ENCODE results near the gene TET2.
A peak's percentile ranks its signal among the peaks of the same experiment; 100 is the strongest.

The TET2 gene

GRCh38 chr4:105145156-105145902 lies 1.3 kb upstream of the TET2 start:
- Histone ChIP-seq H3K4me1 (ENCODE audit: control insufficient read depth, insufficient read depth, low read length) (peaks cover 7% of the 10 kb centered on the region), H3K9ac (ENCODE audit: low read depth, low read length) (no peak overlapping the region), H3K4me3 (ENCODE audit: low read depth, low read length) (peak overlapping the region; percentile 84), H3K9me3 (ENCODE audit: control insufficient read depth, insufficient read depth, low read length) (no peaks in the 10 kb centered on the region), H3K36me3 (ENCODE audit: control insufficient read depth, insufficient read depth, low read length) (no peaks in the 10 kb centered on the region), H3K27me3 (ENCODE audit: control insufficient read depth, insufficient read depth, low read length) (peaks cover 88% of the 10 kb centered on the region)

DNA sequence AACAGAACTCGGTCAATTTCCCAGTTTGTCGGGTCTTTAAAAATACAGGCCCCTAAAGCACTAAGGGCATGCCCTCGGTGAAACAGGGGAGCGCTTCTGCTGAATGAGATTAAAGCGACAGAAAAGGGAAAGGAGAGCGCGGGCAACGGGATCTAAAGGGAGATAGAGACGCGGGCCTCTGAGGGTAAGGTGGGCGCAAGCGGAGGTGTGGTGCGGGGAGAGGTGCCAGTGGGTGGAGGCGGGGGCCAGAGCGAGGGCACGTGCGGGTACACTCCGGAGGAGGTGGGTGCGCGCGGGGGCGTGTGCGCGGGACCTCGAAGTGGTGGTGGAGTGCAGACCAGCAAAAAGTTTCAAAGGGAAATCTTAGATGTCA lies 787 bp upstream of the TET2 start:
- Histone ChIP-seq H3K9me3 (ENCODE audit: control insufficient read depth, insufficient read depth, low read length) (no peaks in the 10 kb centered on the region), H3K36me3 (ENCODE audit: control insufficient read depth, insufficient read depth, low read length) (no peaks in the 10 kb centered on the region), H3K4me3 (ENCODE audit: low read depth, low read length) (peak overlapping the region; percentile 84), H3K9ac (ENCODE audit: low read depth, low read length) (no peak overlapping the region), H3K27me3 (ENCODE audit: control insufficient read depth, insufficient read depth, low read length) (peaks cover 90% of the 10 kb centered on the region), H3K4me1 (ENCODE audit: control insufficient read depth, insufficient read depth, low read length) (peaks cover 7% of the 10 kb centered on the region)

DNA sequence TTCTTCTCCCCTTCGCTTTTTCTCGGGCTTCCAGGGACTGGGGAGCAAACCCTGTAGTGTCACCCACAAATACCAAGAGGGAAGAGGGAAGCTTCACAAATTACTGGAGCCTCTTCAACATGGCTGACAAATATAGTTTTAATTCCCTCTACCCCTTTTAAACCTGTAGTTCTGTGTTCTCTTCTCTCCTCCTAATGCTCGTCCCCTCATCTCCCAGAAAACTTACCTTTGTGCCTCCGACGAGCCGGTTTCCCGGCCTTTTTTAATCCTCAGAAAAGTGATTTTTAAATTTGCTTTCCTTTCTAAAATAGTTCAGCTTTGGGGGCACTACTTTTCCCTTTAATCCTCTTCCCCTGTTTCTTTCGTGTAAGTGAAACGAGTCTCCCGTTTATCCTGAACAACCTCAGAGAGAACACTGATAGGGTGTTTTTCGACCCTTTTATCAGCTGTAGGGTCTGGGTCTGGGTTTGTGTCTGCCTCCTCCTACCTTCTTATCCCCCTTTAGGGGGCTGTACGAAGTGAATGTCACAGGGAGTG lies 408 bp downstream of the TET2 start:
- Histone ChIP-seq H3K27me3 (ENCODE audit: control insufficient read depth, insufficient read depth, low read length) (peaks cover 81% of the 10 kb centered on the region), H3K4me3 (ENCODE audit: low read depth, low read length) (peak overlapping the region; percentile 84), H3K36me3 (ENCODE audit: control insufficient read depth, insufficient read depth, low read length) (no peaks in the 10 kb centered on the region), H3K9me3 (ENCODE audit: control insufficient read depth, insufficient read depth, low read length) (no peaks in the 10 kb centered on the region), H3K4me1 (ENCODE audit: control insufficient read depth, insufficient read depth, low read length) (peaks cover 7% of the 10 kb centered on the region), H3K9ac (ENCODE audit: low read depth, low read length) (peak overlapping the region; percentile 74)

DNA sequence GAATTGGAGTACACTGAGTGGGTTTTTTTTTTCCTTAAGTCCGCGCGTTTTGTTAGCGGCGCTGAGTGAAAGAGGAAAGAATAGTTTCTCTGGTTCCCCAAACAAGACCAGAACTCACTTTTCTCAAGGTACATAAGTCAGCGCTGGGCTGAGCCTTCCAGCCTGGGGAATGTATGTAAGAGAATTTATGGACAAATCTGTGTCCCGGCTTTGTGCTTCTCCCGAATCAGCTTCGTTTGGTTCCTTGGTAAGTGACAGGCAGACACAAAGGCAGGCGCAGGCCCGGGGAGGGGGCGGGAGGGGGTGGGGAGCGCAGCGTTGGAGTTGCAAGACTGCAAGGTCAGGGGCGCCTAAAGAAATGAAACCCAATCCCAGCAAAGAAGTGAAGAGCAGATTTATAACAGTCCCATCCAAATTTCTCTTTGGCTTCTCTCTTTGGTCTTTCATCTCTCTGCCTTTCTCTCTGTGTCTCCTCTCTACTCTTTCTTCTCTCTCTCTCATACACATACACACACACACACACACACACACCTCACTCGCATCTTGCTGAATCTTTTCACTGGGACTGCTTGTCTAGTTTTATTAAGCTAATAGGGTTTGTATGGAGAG lies 981 bp downstream of the TET2 start:
- H3K4me1 ChIP-seq (ENCODE audit: control insufficient read depth, insufficient read depth, low read length): peaks cover 7% of the 10 kb centered on the region
- peak overlapping the region; percentile 84 for H3K4me3 ChIP-seq (ENCODE audit: low read depth, low read length)
- peak overlapping the region; percentile 74 for H3K9ac ChIP-seq (ENCODE audit: low read depth, low read length)
- H3K9me3 ChIP-seq (ENCODE audit: control insufficient read depth, insufficient read depth, low read length): no peaks in the 10 kb centered on the region
- H3K27me3 ChIP-seq (ENCODE audit: control insufficient read depth, insufficient read depth, low read length): peaks cover 76% of the 10 kb centered on the region
- H3K36me3 ChIP-seq (ENCODE audit: control insufficient read depth, insufficient read depth, low read length): no peaks in the 10 kb centered on the region

DNA sequence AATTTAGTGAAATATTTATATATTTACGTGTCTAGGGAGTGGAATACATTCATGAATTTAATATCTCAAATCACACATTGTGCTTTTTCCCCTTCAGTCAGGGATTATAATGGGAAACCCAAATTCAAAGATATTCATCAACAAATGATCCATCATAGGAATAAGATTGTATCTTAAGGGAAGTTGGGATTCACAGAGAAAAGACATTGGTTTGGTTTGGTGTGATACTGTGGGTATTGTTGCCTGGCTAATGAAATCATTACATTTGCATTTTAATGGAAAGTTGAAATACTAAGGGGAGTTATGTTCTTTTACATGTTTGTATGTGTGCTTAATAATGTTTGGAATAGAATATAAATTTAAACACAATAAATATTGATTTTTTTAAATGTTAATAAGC lies 1.7 kb downstream of the TET2 start:
- Histone ChIP-seq H3K36me3 (ENCODE audit: control insufficient read depth, insufficient read depth, low read length) (no peaks in the 10 kb centered on the region), H3K4me3 (ENCODE audit: low read depth, low read length) (no peak overlapping the region), H3K9me3 (ENCODE audit: control insufficient read depth, insufficient read depth, low read length) (no peaks in the 10 kb centered on the region), H3K27me3 (ENCODE audit: control insufficient read depth, insufficient read depth, low read length) (peaks cover 72% of the 10 kb centered on the region), H3K9ac (ENCODE audit: low read depth, low read length) (no peak overlapping the region), H3K4me1 (ENCODE audit: control insufficient read depth, insufficient read depth, low read length) (peaks cover 7% of the 10 kb centered on the region)

GRCh38 chr4:105148776-105149175 lies 2.1 kb downstream of the TET2 start:
- peaks cover 7% of the 10 kb centered on the region for H3K4me1 ChIP-seq (ENCODE audit: control insufficient read depth, insufficient read depth, low read length)
- no peaks in the 10 kb centered on the region for H3K9me3 ChIP-seq (ENCODE audit: control insufficient read depth, insufficient read depth, low read length)
- peaks cover 72% of the 10 kb centered on the region for H3K27me3 ChIP-seq (ENCODE audit: control insufficient read depth, insufficient read depth, low read length)
- no peak overlapping the region for H3K9ac ChIP-seq (ENCODE audit: low read depth, low read length)
- H3K36me3 ChIP-seq (ENCODE audit: control insufficient read depth, insufficient read depth, low read length): no peaks in the 10 kb centered on the region
- H3K4me3 ChIP-seq (ENCODE audit: low read depth, low read length): no peak overlapping the region

GRCh38 chr4:105149771-105150170 lies 3.1 kb downstream of the TET2 start:
- Histone ChIP-seq H3K4me1 (ENCODE audit: control insufficient read depth, insufficient read depth, low read length) (peaks cover 7% of the 10 kb centered on the region), H3K4me3 (ENCODE audit: low read depth, low read length) (no peak overlapping the region), H3K9ac (ENCODE audit: low read depth, low read length) (no peak overlapping the region), H3K27me3 (ENCODE audit: control insufficient read depth, insufficient read depth, low read length) (peaks cover 70% of the 10 kb centered on the region), H3K9me3 (ENCODE audit: control insufficient read depth, insufficient read depth, low read length) (no peaks in the 10 kb centered on the region), H3K36me3 (ENCODE audit: control insufficient read depth, insufficient read depth, low read length) (no peaks in the 10 kb centered on the region)

- H3K36me3 ChIP-seq (ENCODE audit: control insufficient read depth, insufficient read depth, low read length): no peaks in the 10 kb centered on the region
- no peaks in the 10 kb centered on the region for H3K9me3 ChIP-seq (ENCODE audit: control insufficient read depth, insufficient read depth, low read length)
- H3K9ac ChIP-seq (ENCODE audit: low read depth, low read length): no peak overlapping the region
- no peak overlapping the region for H3K4me3 ChIP-seq (ENCODE audit: low read depth, low read length)
- peaks cover 4% of the 10 kb centered on the region for H3K4me1 ChIP-seq (ENCODE audit: control insufficient read depth, insufficient read depth, low read length)
- H3K27me3 ChIP-seq (ENCODE audit: control insufficient read depth, insufficient read depth, low read length): peaks cover 70% of the 10 kb centered on the region
Measured at GRCh38 chr4:105150503-105150902, 3.8 kb downstream of the TET2 start.

DNA sequence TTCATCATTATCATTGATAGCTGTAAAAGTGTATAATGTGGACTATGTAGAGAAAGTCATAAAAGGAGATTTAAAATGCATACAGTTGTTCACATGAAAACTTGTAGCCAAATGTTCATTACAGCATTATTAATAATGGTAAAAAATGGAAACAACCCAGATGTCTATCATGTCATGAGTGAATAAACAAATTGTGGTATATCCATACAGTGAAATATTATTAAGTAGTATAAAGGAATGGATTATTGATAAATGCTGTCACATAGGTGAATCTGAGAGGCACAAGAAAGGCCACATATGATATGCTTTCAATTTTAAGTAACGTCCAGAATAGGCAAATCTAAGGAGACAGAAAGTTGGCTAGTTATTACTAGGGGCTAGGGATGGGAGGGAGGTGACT lies 7.1 kb downstream of the TET2 start:
- Histone ChIP-seq H3K4me1 (ENCODE audit: control insufficient read depth, insufficient read depth, low read length) (peaks cover 8% of the 10 kb centered on the region), H3K36me3 (ENCODE audit: control insufficient read depth, insufficient read depth, low read length) (no peaks in the 10 kb centered on the region), H3K9ac (ENCODE audit: low read depth, low read length) (no peak overlapping the region), H3K27me3 (ENCODE audit: control insufficient read depth, insufficient read depth, low read length) (peaks cover 78% of the 10 kb centered on the region), H3K9me3 (ENCODE audit: control insufficient read depth, insufficient read depth, low read length) (no peaks in the 10 kb centered on the region), H3K4me3 (ENCODE audit: low read depth, low read length) (no peak overlapping the region)

DNA sequence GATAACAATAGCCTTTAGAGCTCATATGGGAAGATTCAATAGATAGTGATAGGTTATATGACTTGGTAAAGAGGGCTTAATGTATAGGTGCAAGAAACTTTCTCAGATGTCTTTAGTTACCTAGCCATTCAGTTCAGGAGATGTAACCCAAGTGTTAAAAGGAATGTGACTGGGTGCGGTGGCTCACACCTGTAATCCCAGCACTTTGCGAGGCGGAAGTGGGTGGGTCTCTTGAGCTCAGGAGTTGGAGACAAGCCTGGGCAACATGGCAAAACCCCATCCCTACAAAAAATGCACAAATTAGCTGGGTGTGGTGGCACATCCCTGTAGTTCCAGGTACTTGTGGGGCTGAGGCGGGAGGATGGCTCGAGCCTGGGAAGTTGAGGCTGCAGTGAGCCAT lies 7.9 kb downstream of the TET2 start:
- Histone ChIP-seq H3K9ac (ENCODE audit: low read depth, low read length) (no peak overlapping the region), H3K27me3 (ENCODE audit: control insufficient read depth, insufficient read depth, low read length) (peaks cover 78% of the 10 kb centered on the region), H3K9me3 (ENCODE audit: control insufficient read depth, insufficient read depth, low read length) (no peaks in the 10 kb centered on the region), H3K36me3 (ENCODE audit: control insufficient read depth, insufficient read depth, low read length) (no peaks in the 10 kb centered on the region), H3K4me3 (ENCODE audit: low read depth, low read length) (no peak overlapping the region), H3K4me1 (ENCODE audit: control insufficient read depth, insufficient read depth, low read length) (peaks cover 8% of the 10 kb centered on the region)

GRCh38 chr4:105155426-105155825 lies 8.8 kb downstream of the TET2 start:
- H3K4me3 ChIP-seq (ENCODE audit: low read depth, low read length): no peak overlapping the region

GRCh38 chr4:105158837-105159236 lies 12.2 kb downstream of the TET2 start:
- Histone ChIP-seq H3K9me3 (ENCODE audit: control insufficient read depth, insufficient read depth, low read length) (no peaks in the 10 kb centered on the region), H3K4me1 (ENCODE audit: control insufficient read depth, insufficient read depth, low read length) (peaks cover 12% of the 10 kb centered on the region), H3K27me3 (ENCODE audit: control insufficient read depth, insufficient read depth, low read length) (peaks cover 98% of the 10 kb centered on the region), H3K36me3 (ENCODE audit: control insufficient read depth, insufficient read depth, low read length) (no peaks in the 10 kb centered on the region), H3K9ac (ENCODE audit: low read depth, low read length) (no peak overlapping the region), H3K4me3 (ENCODE audit: low read depth, low read length) (no peak overlapping the region)

More at GRCh38 chr4:105155426-105155825, 8.8 kb downstream of the TET2 start:
- peaks cover 78% of the 10 kb centered on the region for H3K27me3 ChIP-seq (ENCODE audit: control insufficient read depth, insufficient read depth, low read length)
- no peaks in the 10 kb centered on the region for H3K36me3 ChIP-seq (ENCODE audit: control insufficient read depth, insufficient read depth, low read length)
- peaks cover 8% of the 10 kb centered on the region for H3K4me1 ChIP-seq (ENCODE audit: control insufficient read depth, insufficient read depth, low read length)
- H3K9ac ChIP-seq (ENCODE audit: low read depth, low read length): no peak overlapping the region
- H3K9me3 ChIP-seq (ENCODE audit: control insufficient read depth, insufficient read depth, low read length): no peaks in the 10 kb centered on the region
